MM.1S (cell line): ENCODE measurements around the gene KIAA1549.
"Not testable (repeated sequence)": the region's sequence is repeated elsewhere in the genome, so short reads cannot be mapped to it uniquely, and the experiment has no call there.

Experiments
- DNase-seq: peaks from one replicate; pipeline ENCODE4 v3.0.0-alpha.2; 2015
- H2AFZ ChIP-seq: fragments of 300-600 bp; sonication (generic); 2 replicates; pipeline ENCODE4 v1.6.0; 2016; ENCODE audit warnings: antibody characterized with exemption, low read length
- H3F3A ChIP-seq: fragments of 300-600 bp; sonication (generic); 2 replicates; pipeline ENCODE4 v1.6.1; 2016; ENCODE audit warnings: mild to moderate bottlenecking, antibody characterized with exemption, low read length, moderate library complexity, mixed read lengths; ENCODE audit not compliant: insufficient read depth
- H3K27ac ChIP-seq: fragments of 300-600 bp; sonication (generic); 2 replicates; pipeline ENCODE4 v1.5.1; 2016; ENCODE audit warnings: mild to moderate bottlenecking, low read length
- H3K27me3 ChIP-seq: fragments of 300-600 bp; sonication (generic); replicated peaks from 2 replicates; pipeline ENCODE4 v1.6.0; 2016; ENCODE audit warnings: low read length; ENCODE audit not compliant: insufficient read depth
- H3K36me3 ChIP-seq: fragments of 300-600 bp; sonication (generic); replicated peaks from 2 replicates; pipeline ENCODE4 v1.6.1; 2016; ENCODE audit warnings: mild to moderate bottlenecking, low read length, mixed read lengths; ENCODE audit not compliant: insufficient read depth
- H3K4me1 ChIP-seq: fragments of 300-600 bp; sonication (generic); 2 replicates; pipeline ENCODE4 v1.6.1; 2016; ENCODE audit warnings: low read length, mixed read lengths
- H3K4me2 ChIP-seq: fragments of 300-600 bp; sonication (generic); 2 replicates; pipeline ENCODE4 v1.6.0; 2016; ENCODE audit warnings: low read depth, low read length
- H3K4me3 ChIP-seq: fragments of 300-600 bp; sonication (generic); 2 replicates; pipeline ENCODE4 v1.5.1; 2016; ENCODE audit warnings: low read length, mixed read lengths
- H3K79me2 ChIP-seq: fragments of 300-600 bp; sonication (generic); 2 replicates; pipeline ENCODE4 v1.6.1; 2016; ENCODE audit warnings: mixed run types, low read length, mixed read lengths
- H3K9ac ChIP-seq: fragments of 300-600 bp; sonication (generic); 2 replicates; pipeline ENCODE4 v1.6.1; 2016; ENCODE audit warnings: low read length, mixed read lengths
- H3K9me2 ChIP-seq: fragments of 300-600 bp; sonication (generic); replicated peaks from 2 replicates; pipeline ENCODE4 v1.6.1; 2016; ENCODE audit warnings: mild to moderate bottlenecking, low read length, mixed read lengths; ENCODE audit not compliant: insufficient read depth
- H3K9me3 ChIP-seq: fragments of 300-600 bp; sonication (generic); replicated peaks from 2 replicates; pipeline ENCODE4 v1.6.1; 2016; ENCODE audit warnings: mild to moderate bottlenecking, low read length, mixed read lengths; ENCODE audit not compliant: insufficient read depth
- H4K20me1 ChIP-seq: fragments of 300-600 bp; sonication (generic); 2 replicates; pipeline ENCODE4 v1.6.1; 2016; ENCODE audit warnings: mild to moderate bottlenecking, low read length, moderate library complexity, mixed read lengths; ENCODE audit not compliant: insufficient read depth
- EZH2 ChIP-seq: fragments of 300-600 bp; sonication (generic); optimal IDR thresholded peaks from 2 replicates; pipeline ENCODE3; 2017; ENCODE audit warnings: low read depth, mild to moderate bottlenecking, antibody characterized with exemption, low read length, mixed read lengths
- EZH2phosphoT487 ChIP-seq: fragments of 300-600 bp; sonication (generic); IDR thresholded peaks from 2 replicates; pipeline ENCODE4 v1.6.1; 2018; ENCODE audit warnings: antibody characterized with exemption, low read length
- TF ChIP-seq, protein P1 (sequence below): fragments of 300-600 bp; sonication (generic); IDR thresholded peaks from 2 replicates; pipeline ENCODE4 v1.5.1; 2016; ENCODE audit warnings: antibody characterized with exemption, low read length, mixed read lengths

The KIAA1549 gene

DNA sequence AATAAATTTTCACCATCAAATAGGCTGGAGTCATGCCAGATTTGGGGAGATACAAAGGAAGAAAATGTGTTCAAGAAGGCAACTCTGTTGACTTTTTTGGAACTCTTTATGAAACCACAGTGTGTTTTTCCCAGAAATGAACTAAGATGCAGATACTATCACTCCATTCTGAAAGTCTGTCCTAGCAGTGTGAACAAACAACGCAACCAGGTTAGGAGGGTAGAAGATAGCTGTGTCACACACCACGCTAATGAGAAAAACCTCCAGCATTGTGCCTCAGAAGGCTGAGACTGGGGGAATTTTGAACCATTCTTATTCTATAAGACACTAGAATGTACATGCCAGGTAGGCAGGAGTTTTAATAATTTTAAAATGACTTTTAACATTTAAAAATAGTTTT is 167.2 kb downstream of the KIAA1549 start:
- Histone ChIP-seq H3K4me1 (no peaks in the 10 kb centered on the region), H3K79me2 (no peaks in the 10 kb centered on the region), H3K4me3 (no peak overlapping the region), H3K27ac (no peak overlapping the region), H3K9ac (no peak overlapping the region), H3K9me3 (no peaks in the 10 kb centered on the region), H3K4me2 (no peak overlapping the region), H4K20me1 (no peaks in the 10 kb centered on the region), H3F3A (no peaks in the 10 kb centered on the region), H3K27me3 (no peaks in the 10 kb centered on the region), H3K36me3 (no peaks in the 10 kb centered on the region), H3K9me2 (no peaks in the 10 kb centered on the region), H2AFZ (no peak overlapping the region)
- no peak for TF ChIP-seq EZH2
- TF ChIP-seq, protein P1, sequence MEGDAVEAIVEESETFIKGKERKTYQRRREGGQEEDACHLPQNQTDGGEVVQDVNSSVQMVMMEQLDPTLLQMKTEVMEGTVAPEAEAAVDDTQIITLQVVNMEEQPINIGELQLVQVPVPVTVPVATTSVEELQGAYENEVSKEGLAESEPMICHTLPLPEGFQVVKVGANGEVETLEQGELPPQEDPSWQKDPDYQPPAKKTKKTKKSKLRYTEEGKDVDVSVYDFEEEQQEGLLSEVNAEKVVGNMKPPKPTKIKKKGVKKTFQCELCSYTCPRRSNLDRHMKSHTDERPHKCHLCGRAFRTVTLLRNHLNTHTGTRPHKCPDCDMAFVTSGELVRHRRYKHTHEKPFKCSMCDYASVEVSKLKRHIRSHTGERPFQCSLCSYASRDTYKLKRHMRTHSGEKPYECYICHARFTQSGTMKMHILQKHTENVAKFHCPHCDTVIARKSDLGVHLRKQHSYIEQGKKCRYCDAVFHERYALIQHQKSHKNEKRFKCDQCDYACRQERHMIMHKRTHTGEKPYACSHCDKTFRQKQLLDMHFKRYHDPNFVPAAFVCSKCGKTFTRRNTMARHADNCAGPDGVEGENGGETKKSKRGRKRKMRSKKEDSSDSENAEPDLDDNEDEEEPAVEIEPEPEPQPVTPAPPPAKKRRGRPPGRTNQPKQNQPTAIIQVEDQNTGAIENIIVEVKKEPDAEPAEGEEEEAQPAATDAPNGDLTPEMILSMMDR = no peak
- TF ChIP-seq EZH2phosphoT487 = no peak
- DNase-seq = no peak

GRCh38 chr7:138811327-138811726 is 169.9 kb downstream of the KIAA1549 start:
- not testable (repeated sequence) for H3K27me3 ChIP-seq, H3K9ac ChIP-seq, H2AFZ ChIP-seq, H3K27ac ChIP-seq, H3K9me2 ChIP-seq, DNase-seq, H3K4me3 ChIP-seq, H3F3A ChIP-seq, H3K9me3 ChIP-seq, H3K79me2 ChIP-seq, H3K4me2 ChIP-seq, H4K20me1 ChIP-seq, H3K36me3 ChIP-seq, H3K4me1 ChIP-seq

DNA sequence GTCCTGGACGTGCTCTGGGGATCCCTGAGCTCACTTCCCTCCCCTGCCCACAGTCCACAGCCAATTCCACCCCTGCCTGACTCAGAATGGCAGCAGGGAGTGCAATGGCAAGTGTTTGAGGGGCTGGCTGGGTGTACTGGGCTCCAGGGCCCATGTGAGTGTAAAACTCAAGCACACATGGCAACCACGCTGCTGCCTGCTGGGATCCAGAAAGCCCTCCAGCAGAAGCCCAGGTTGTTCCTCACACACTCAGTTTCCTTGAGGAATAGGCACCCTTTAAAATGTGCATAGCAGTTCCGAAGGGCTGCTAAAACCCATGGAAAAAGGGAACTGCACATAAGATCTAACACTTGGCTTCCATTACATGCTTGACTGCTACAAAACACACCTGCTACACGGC is 171.8 kb downstream of the KIAA1549 start:
- no peak overlapping the region for H3K27ac ChIP-seq
- no peaks in the 10 kb centered on the region for H3K79me2 ChIP-seq
- no peak overlapping the region for H3K9ac ChIP-seq
- no peaks in the 10 kb centered on the region for H3F3A ChIP-seq
- no peaks in the 10 kb centered on the region for H4K20me1 ChIP-seq
- DNase-seq = no peak
- no peaks in the 10 kb centered on the region for H3K36me3 ChIP-seq
- no peaks in the 10 kb centered on the region for H3K4me1 ChIP-seq
- no peak overlapping the region for H2AFZ ChIP-seq
- no peak overlapping the region for H3K4me3 ChIP-seq
- no peak for TF ChIP-seq EZH2phosphoT487
- TF ChIP-seq EZH2 = no peak
- TF ChIP-seq, protein P1 = no peak
- H3K4me2 ChIP-seq = no peak overlapping the region
- H3K9me2 ChIP-seq = no peaks in the 10 kb centered on the region
- H3K9me3 ChIP-seq = no peaks in the 10 kb centered on the region
- H3K27me3 ChIP-seq = no peaks in the 10 kb centered on the region

GRCh38 chr7:138804618-138805017 is 176.6 kb downstream of the KIAA1549 start:
- Histone ChIP-seq H3K27ac (no peak overlapping the region), H3K9me3 (no peaks in the 10 kb centered on the region), H3K4me2 (no peak overlapping the region), H3K9me2 (no peaks in the 10 kb centered on the region), H3K9ac (no peak overlapping the region), H3F3A (no peaks in the 10 kb centered on the region), H2AFZ (no peak overlapping the region), H4K20me1 (no peaks in the 10 kb centered on the region), H3K36me3 (no peaks in the 10 kb centered on the region), H3K4me3 (no peak overlapping the region), H3K79me2 (no peaks in the 10 kb centered on the region), H3K4me1 (no peaks in the 10 kb centered on the region), H3K27me3 (no peaks in the 10 kb centered on the region)
- TF ChIP-seq, protein P1 = no peak
- no peak for TF ChIP-seq EZH2
- TF ChIP-seq EZH2phosphoT487 = no peak
- no peak for DNase-seq
